Endothelial cell of umbilical vein (primary cell): ENCODE data around the gene TMEM255A. TPM values are rescaled to one million over a fixed set of nuclear protein-coding genes. Genes with fewer than 3 reads are reported as not detected.

Experiments used
- BruUV-seq: library from RNA; stranded (reverse); fragments of 400-500 nt; replicated peaks from 2 replicates; lab custom pipeline; 2021; lab: Mats Ljungman, UMichigan
- CTCF ChIA-PET: fragments of 300-600, 350-600 bp; sonication (Branson Sonifier 250); formaldehyde crosslinking; loops from one replicate; lab custom pipeline; 2021; ENCODE audit warnings: antibody characterized with exemption, inconsistent platforms; lab: Charles Lee
- POLR2A ChIA-PET: fragments of 300-600, 350-600 bp; sonication (Branson Sonifier 250); formaldehyde crosslinking; loops from one replicate; lab custom pipeline; 2021; ENCODE audit warnings: antibody characterized with exemption, inconsistent platforms; lab: Charles Lee
- DNase-seq: peaks from one replicate; pipeline ENCODE4 v3.0.0-alpha.2; 2011; ENCODE audit warnings: low read depth, low spot score
- FAIRE-seq: peaks from 2 replicates; lab custom pipeline; 2011; peaks lifted over from hg19 to GRCh38; lab: Jason Lieb, UNC
- H2AFZ ChIP-seq: 2 replicates; pipeline ENCODE4 v1.6.0; 2012; ENCODE audit warnings: low read depth, low read length, control low read depth, inconsistent platforms
- H3K27ac ChIP-seq: 2 replicates; pipeline ENCODE4 v1.5.1; 2011; ENCODE audit warnings: low read depth, mild to moderate bottlenecking, control low read depth, low read length, moderate library complexity; ENCODE audit not compliant: insufficient read depth
- H3K27me3 ChIP-seq, 2 experiments: 2 replicates each; pipeline versions ENCODE4 v1.6.0 to v1.6.1; 2011; ENCODE audit warnings: low read length in 2 of 2, mixed read lengths in 1 of 2; ENCODE audit not compliant: control insufficient read depth in 2 of 2, insufficient read depth in 2 of 2
- H3K36me3 ChIP-seq, 2 experiments: 2 replicates in 1 of 2; 3 replicates in 1 of 2; pipeline ENCODE4 v1.5.1; 2011; ENCODE audit warnings: low read length in 2 of 2, mild to moderate bottlenecking in 1 of 2, moderate library complexity in 1 of 2; ENCODE audit not compliant: control insufficient read depth in 2 of 2, insufficient read depth in 2 of 2; ENCODE audit errors: extremely low read depth in 1 of 2
- H3K4me1 ChIP-seq: 3 replicates; pipeline ENCODE4 v1.5.1; 2011; ENCODE audit warnings: mild to moderate bottlenecking, low read length; ENCODE audit not compliant: control insufficient read depth, insufficient read depth; ENCODE audit errors: extremely low read depth
- H3K4me2 ChIP-seq: 2 replicates; pipeline ENCODE4 v1.6.1; 2011; ENCODE audit warnings: low read length, control low read depth, mixed read lengths; ENCODE audit not compliant: insufficient read depth
- H3K4me3 ChIP-seq, 3 experiments: fragments of 200-600 bp in 1 of 3; sonication (generic), shearing (Covaris generic) in 1 of 3; replicated peaks in 1 of 3; 2 replicates each; pipeline ENCODE4 v1.5.1; 2011 to 2016; ENCODE audit warnings: control low read depth in 3 of 3, low read length in 3 of 3, mild to moderate bottlenecking in 2 of 3, inconsistent platforms in 1 of 3, low read depth in 1 of 3, moderate library complexity in 1 of 3; ENCODE audit not compliant: insufficient read depth in 1 of 3
- H3K79me2 ChIP-seq: 2 replicates; pipeline ENCODE4 v1.6.0; 2012; ENCODE audit warnings: low read length, inconsistent platforms; ENCODE audit not compliant: control insufficient read depth, insufficient read depth
- H3K9ac ChIP-seq: replicated peaks from 2 replicates; pipeline ENCODE3; 2011; ENCODE audit warnings: low read length, control low read depth; ENCODE audit not compliant: insufficient read depth; ENCODE audit errors: extremely low read depth
- H3K9me1 ChIP-seq: replicated peaks from 3 replicates; pipeline ENCODE4 v1.6.0; 2011; ENCODE audit warnings: mild to moderate bottlenecking, low read length; ENCODE audit not compliant: control insufficient read depth, insufficient read depth; ENCODE audit errors: extremely low read depth
- H3K9me3 ChIP-seq: replicated peaks from 2 replicates; pipeline ENCODE4 v1.5.1; 2012; ENCODE audit warnings: low read length, inconsistent platforms; ENCODE audit not compliant: control insufficient read depth, insufficient read depth
- H4K20me1 ChIP-seq: replicated peaks from 2 replicates; pipeline ENCODE3; 2011; ENCODE audit warnings: mild to moderate bottlenecking, low read length; ENCODE audit not compliant: control insufficient read depth, insufficient read depth; ENCODE audit errors: extremely low read depth
- EZH2 ChIP-seq: IDR thresholded peaks from 2 replicates; pipeline ENCODE4 v1.6.1; 2012; ENCODE audit warnings: borderline replicate concordance, low read depth, mild to moderate bottlenecking, moderate library complexity, low read length, inconsistent platforms; ENCODE audit not compliant: severe bottlenecking
- FOS ChIP-seq: IDR thresholded peaks from 2 replicates; pipeline ENCODE4 v1.6.1; 2011; ENCODE audit warnings: mild to moderate bottlenecking, low read length, moderate library complexity, borderline replicate concordance; ENCODE audit not compliant: insufficient read depth
- GATA2 ChIP-seq: IDR thresholded peaks from 2 replicates; pipeline ENCODE4 v1.7.0; 2011; ENCODE audit warnings: low read depth, mild to moderate bottlenecking, moderate library complexity, mixed read lengths, low read length; ENCODE audit not compliant: insufficient read length, insufficient read depth
- JUN ChIP-seq: IDR thresholded peaks from 2 replicates; pipeline ENCODE4 v1.6.1; 2011; ENCODE audit warnings: borderline replicate concordance, low read depth; ENCODE audit not compliant: insufficient read length, insufficient read depth
- MYC ChIP-seq: IDR thresholded peaks from one replicate; pipeline ENCODE4 v1.6.1; 2011; ENCODE audit warnings: mild to moderate bottlenecking, low read depth, low read length
- POLR2A ChIP-seq: IDR thresholded peaks from 2 replicates; pipeline ENCODE4 v1.6.1; 2012; ENCODE audit warnings: low read depth, mild to moderate bottlenecking, control low read depth, low read length
- POLR2AphosphoS5 ChIP-seq: IDR thresholded peaks from 2 replicates; pipeline ENCODE4 v1.6.1; 2012; ENCODE audit warnings: low read depth, mild to moderate bottlenecking, control low read depth, low read length, moderate library complexity; ENCODE audit not compliant: insufficient read depth
- dilution Hi-C: fragments of 300-500 bp; cut with MboI; formaldehyde crosslinking; loops from one replicate; pipeline ENCODE4 v1.15.0; 2019; ENCODE audit warnings: low sequenced_read_pairs; ENCODE audit not compliant: extremely low pct_ligation_motif_present
- intact Hi-C: fragments of 100-400 bp; cut with micrococcal nuclease; formaldehyde crosslinking; loops from one replicate; pipeline ENCODE4 v1.10.0; 2022
- polyA plus RNA-seq, 4 experiments: library from polyadenylated mRNA; depleted of rRNA in 3 of 4; stranded (reverse) in 3 of 4; unstranded in 1 of 4; fragments of >200 nt; gene quantifications; 2 replicates each; pipeline versions ENCODE4 v1.2.1 to v1.2.3, GENCODE V29; 2011 to 2012; ENCODE audit warnings: missing spikeins in 1 of 4
- total RNA-seq: library from RNA; stranded (reverse); gene quantifications from 2 replicates; pipeline ENCODE4 v1.2.3, GENCODE V29; 2021
- TF ChIP-seq, protein P1 (sequence below), 2 donors: IDR thresholded peaks; 1 replicate in 1 of 2; 2 replicates in 1 of 2; pipeline ENCODE4 v1.5.1; 2011; ENCODE audit warnings: low read length in 2 of 2, mild to moderate bottlenecking in 2 of 2, moderate library complexity in 2 of 2, control low read depth in 1 of 2, inconsistent platforms in 1 of 2, low read depth in 1 of 2; ENCODE audit not compliant: insufficient read depth in 1 of 2; ENCODE audit errors: extremely low read depth in 1 of 2
- TF ChIP-seq, protein P2 (sequence below): IDR thresholded peaks from 2 replicates; pipeline ENCODE4 v1.6.1; 2011; ENCODE audit not compliant: insufficient read depth, insufficient read length

The TMEM255A gene
- total and polyA plus RNA-seq, 2 donors (not counting 3 experiments of a cell fraction or from before 2014, with no cell fraction given), result not detected

DNA sequence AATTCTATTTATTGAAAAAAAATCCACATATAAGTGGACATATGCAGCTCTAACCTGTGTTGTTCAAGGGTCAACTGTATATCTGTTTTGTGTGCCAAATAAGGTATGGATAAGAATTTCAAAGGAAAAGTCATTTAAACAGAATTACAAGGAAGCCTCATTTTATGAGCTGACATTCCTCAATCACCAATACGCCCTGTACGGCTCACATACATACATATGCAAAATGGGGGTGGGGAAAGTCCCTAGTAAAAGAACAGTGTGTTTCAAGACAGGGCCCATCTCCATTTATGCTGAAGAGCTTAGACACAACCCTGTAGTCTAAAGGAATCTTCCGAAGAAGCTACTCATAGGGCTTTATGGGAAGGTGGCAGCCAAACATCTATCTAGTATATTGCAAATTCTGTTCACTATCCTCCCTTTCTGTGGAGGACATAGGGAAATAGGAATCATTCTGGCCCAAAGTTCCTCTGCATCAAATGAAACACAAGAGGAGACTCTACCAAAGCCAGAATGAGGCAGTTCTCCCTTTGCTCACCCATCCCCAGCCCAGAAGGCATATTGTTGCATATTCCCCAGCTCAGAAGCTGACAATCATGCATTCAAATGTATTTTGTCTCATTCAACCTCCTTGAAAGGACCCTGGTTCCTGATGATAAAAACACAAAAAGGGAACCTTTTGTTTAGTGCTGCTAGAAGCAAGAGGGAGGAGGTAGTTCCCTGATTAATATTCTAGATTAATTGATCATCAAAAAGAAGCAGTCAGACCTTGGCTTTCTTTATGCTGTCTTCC is 74.4 kb downstream of the TMEM255A start:
- DNase-seq (no peak), FAIRE-seq (no peak)
- Histone ChIP-seq H3K9ac (no peak overlapping the region), H3K79me2 (no peaks in the 10 kb centered on the region), H3K27me3 (no peaks in the 10 kb centered on the region), H3K4me1 (no peaks in the 10 kb centered on the region), H3K9me3 (no peaks in the 10 kb centered on the region), H3K27ac (no peak overlapping the region), H2AFZ (no peak overlapping the region), H4K20me1 (no peaks in the 10 kb centered on the region), H3K36me3 (no peaks in the 10 kb centered on the region), H3K4me2 (no peak overlapping the region), H3K4me3 (no peak overlapping the region), H3K9me1 (no peaks in the 10 kb centered on the region)
- CTCF ChIA-PET, result no interaction called here
- no TSS peak for BruUV-seq
- TF ChIP-seq MYC (no peak), POLR2A (no peak), JUN (no peak)
- TF ChIP-seq, protein P1, sequence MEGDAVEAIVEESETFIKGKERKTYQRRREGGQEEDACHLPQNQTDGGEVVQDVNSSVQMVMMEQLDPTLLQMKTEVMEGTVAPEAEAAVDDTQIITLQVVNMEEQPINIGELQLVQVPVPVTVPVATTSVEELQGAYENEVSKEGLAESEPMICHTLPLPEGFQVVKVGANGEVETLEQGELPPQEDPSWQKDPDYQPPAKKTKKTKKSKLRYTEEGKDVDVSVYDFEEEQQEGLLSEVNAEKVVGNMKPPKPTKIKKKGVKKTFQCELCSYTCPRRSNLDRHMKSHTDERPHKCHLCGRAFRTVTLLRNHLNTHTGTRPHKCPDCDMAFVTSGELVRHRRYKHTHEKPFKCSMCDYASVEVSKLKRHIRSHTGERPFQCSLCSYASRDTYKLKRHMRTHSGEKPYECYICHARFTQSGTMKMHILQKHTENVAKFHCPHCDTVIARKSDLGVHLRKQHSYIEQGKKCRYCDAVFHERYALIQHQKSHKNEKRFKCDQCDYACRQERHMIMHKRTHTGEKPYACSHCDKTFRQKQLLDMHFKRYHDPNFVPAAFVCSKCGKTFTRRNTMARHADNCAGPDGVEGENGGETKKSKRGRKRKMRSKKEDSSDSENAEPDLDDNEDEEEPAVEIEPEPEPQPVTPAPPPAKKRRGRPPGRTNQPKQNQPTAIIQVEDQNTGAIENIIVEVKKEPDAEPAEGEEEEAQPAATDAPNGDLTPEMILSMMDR (IDR thresholded peaks at IDR 0.05; ENCODE audit: extremely low read depth in 1 of 2, insufficient read depth in 1 of 2, low read depth in 1 of 2, low read length in 2 of 2), result no peak
- POLR2A ChIA-PET, result no interaction called here
- intact Hi-C loops (no loop called here), dilution Hi-C loops (no loop called here)

DNA sequence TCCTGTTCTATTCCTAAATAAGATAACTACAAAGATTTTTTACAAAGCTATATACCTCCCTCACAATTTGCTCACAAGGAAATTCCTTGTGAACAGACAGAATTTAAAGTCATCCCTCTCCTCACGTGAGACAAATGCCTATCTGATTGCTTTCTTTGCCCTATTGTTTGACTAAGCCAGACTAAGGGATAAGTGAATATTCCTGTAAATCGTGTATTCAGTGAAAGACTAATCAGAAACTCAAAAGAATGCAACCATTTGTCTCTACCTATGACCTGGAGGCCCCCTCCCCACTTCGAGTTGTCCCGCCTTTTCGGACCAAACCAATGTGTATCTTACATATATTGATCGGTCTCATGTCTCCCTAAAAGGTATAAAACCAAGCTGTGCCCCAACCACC is 76.0 kb downstream of the TMEM255A start:
- ChIA-PET CTCF (no interaction called here), POLR2A (no interaction called here)
- no peak overlapping the region for H3K4me2 ChIP-seq
- dilution Hi-C loops, result no loop called here
- no peak for TF ChIP-seq JUN
- TF ChIP-seq EZH2, result no peak
- TF ChIP-seq POLR2A, result no peak
- TF ChIP-seq FOS, result no peak
- no peak for TF ChIP-seq GATA2
- TF ChIP-seq, protein P2, sequence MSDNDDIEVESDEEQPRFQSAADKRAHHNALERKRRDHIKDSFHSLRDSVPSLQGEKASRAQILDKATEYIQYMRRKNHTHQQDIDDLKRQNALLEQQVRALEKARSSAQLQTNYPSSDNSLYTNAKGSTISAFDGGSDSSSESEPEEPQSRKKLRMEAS, result no peak
- no peak for TF ChIP-seq POLR2AphosphoS5
- TF ChIP-seq, protein P1 (IDR thresholded peaks at IDR 0.05; ENCODE audit: extremely low read depth in 1 of 2, insufficient read depth in 1 of 2, low read depth in 1 of 2, low read length in 2 of 2), result no peak
- no peak for TF ChIP-seq MYC
- H4K20me1 ChIP-seq, result no peaks in the 10 kb centered on the region
- no peaks in the 10 kb centered on the region for H3K4me1 ChIP-seq
- no peaks in the 10 kb centered on the region for H3K79me2 ChIP-seq
- no peaks in the 10 kb centered on the region for H3K9me3 ChIP-seq
- intact Hi-C loops, result no loop called here
- no peaks in the 10 kb centered on the region for H3K27me3 ChIP-seq
- H2AFZ ChIP-seq, result no peak overlapping the region
- H3K9me1 ChIP-seq, result no peaks in the 10 kb centered on the region
- DNase-seq (no peak), FAIRE-seq (no peak)
- no peak overlapping the region for H3K27ac ChIP-seq
- no peak overlapping the region for H3K4me3 ChIP-seq
- no peak overlapping the region for H3K9ac ChIP-seq
- no peaks in the 10 kb centered on the region for H3K36me3 ChIP-seq
- BruUV-seq, result no TSS peak
